Mucosa of descending colon (tissue), 3 donors: ENCODE measurements around the gene FAT4. TPM values are rescaled to one million over a fixed set of nuclear protein-coding genes. Genes with fewer than 3 reads are reported as not detected.

Experiments used
- ATAC-seq: fragments of 200-7000 bp; cut with Tn5 transposase; one replicate; pipeline ENCODE4 v1.9.1; 2020; ENCODE audit warnings: mild to moderate bottlenecking, moderate library complexity
- DNase-seq, 3 donors: peaks; one replicate each; pipeline ENCODE4 v3.0.0-alpha.2; 2020
- H3K36me3 ChIP-seq: fragments of 200-600 bp; one replicate; pipeline ENCODE4 v1.8.0; 2021; ENCODE audit warnings: low read depth, mild to moderate bottlenecking
- H3K4me1 ChIP-seq: fragments of 200-600 bp; one replicate; pipeline ENCODE4 v1.8.0; 2021; ENCODE audit warnings: low read depth, mild to moderate bottlenecking
- H3K4me3 ChIP-seq: fragments of 200-600 bp; one replicate; pipeline ENCODE4 v1.8.0; 2021; ENCODE audit warnings: mild to moderate bottlenecking
- H3K9me3 ChIP-seq: fragments of 200-600 bp; one replicate; pipeline ENCODE4 v1.8.0; 2021; ENCODE audit warnings: mild to moderate bottlenecking
- intact Hi-C, 2 donors: fragments of 100-400 bp; cut with DNase I in 1 of 2; cut with micrococcal nuclease in 1 of 2; formaldehyde crosslinking; loops; one replicate each; pipeline versions ENCODE4 v1.11.0 to v1.11.1; 2022; cut with DNase I, micrococcal nuclease
- total RNA-seq, 3 donors: library from RNA; stranded (reverse); fragmentation: NEBNext Ultra II Directional in 2 of 3; extraction: Animal tissue kit (Norgen Biotek cat#: 25700) in 2 of 3; gene quantifications; one replicate each; pipeline versions ENCODE4 v1.2.1 to v1.2.4, GENCODE V29; 2021 to 2023
- TF ChIP-seq, protein P1 (sequence below): fragments of 200-600 bp; IDR thresholded peaks from one replicate; pipeline ENCODE4 v1.8.0; 2022; ENCODE audit warnings: antibody characterized with exemption, mild to moderate bottlenecking
- donor health status: DM: no; HTN: no; CAD: no; lungs with moderate emphysema.
- donor health status: DM: no; HTN: no; CAD: no.
- donor health status: DM: no; HTN: yes; CAD: no.

Gene FAT4
- total RNA-seq, 3 donors from 2014 or later, result 2.5 to 28.4 (median 4.3) TPM

DNA sequence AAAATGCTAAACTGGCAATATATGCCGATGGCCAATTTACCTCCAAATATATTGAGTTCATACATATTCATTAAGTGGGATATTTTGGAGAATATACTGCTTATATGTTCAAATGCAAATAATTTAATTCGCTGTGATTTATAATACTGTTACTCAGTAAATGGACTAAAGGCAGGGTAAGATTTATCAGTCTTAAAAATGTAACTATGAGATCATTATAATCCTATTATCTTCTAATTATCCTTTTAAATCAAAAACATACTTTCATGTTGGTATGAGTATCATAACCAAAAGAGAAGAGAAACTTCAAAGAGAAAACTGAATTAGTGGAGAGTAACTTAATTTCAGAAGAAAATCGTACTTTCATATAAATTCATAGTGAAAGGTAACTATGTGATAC is 44.6 kb downstream of the FAT4 start:
- no peaks in the 10 kb centered on the region for H3K36me3 ChIP-seq
- H3K4me1 ChIP-seq, result no peaks in the 10 kb centered on the region
- H3K9me3 ChIP-seq, result no peaks in the 10 kb centered on the region
- ATAC-seq, result no peak
- DNase-seq, result no peak
- TF ChIP-seq, protein P1, sequence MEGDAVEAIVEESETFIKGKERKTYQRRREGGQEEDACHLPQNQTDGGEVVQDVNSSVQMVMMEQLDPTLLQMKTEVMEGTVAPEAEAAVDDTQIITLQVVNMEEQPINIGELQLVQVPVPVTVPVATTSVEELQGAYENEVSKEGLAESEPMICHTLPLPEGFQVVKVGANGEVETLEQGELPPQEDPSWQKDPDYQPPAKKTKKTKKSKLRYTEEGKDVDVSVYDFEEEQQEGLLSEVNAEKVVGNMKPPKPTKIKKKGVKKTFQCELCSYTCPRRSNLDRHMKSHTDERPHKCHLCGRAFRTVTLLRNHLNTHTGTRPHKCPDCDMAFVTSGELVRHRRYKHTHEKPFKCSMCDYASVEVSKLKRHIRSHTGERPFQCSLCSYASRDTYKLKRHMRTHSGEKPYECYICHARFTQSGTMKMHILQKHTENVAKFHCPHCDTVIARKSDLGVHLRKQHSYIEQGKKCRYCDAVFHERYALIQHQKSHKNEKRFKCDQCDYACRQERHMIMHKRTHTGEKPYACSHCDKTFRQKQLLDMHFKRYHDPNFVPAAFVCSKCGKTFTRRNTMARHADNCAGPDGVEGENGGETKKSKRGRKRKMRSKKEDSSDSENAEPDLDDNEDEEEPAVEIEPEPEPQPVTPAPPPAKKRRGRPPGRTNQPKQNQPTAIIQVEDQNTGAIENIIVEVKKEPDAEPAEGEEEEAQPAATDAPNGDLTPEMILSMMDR, result no peak
- intact Hi-C loops, result no loop called here
- H3K4me3 ChIP-seq, result no peak overlapping the region

DNA sequence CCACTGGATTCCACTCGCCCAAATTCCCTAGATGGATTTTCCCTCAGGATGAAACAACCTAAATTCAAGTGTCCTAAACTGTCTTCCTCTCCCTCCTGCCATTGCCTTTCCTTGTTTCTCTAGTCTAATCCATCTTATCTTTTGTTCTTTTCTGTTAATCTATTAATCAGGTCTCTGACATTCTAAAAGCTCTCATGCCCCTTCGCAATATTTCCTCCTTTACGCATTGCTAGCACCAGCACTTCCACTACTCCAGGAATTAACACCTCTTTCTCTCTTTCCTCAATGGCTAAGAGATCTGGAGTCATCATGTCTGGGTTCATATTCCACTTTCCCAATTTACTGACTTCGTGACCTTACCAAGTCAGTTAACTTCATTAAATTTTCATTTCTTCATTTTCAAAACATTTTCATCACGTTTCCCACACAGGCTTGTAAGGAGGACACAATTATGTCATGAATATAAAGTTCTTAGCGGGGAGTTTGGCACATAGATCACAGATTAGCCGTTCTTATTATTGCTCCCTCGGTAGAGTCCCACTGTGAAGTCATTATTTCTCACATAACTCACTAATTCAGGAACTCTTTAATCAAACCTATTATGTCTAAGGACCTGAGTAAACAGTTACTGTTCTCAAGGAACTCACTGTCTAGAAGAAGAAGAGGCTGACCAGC is 45.3 kb downstream of the FAT4 start:
- H3K36me3 ChIP-seq, result no peaks in the 10 kb centered on the region
- H3K4me3 ChIP-seq, result no peak overlapping the region
- H3K9me3 ChIP-seq, result no peaks in the 10 kb centered on the region
- no peak for DNase-seq
- intact Hi-C loops, result no loop called here
- H3K4me1 ChIP-seq, result no peaks in the 10 kb centered on the region
- ATAC-seq, result no peak
- TF ChIP-seq, protein P1, result no peak

DNA sequence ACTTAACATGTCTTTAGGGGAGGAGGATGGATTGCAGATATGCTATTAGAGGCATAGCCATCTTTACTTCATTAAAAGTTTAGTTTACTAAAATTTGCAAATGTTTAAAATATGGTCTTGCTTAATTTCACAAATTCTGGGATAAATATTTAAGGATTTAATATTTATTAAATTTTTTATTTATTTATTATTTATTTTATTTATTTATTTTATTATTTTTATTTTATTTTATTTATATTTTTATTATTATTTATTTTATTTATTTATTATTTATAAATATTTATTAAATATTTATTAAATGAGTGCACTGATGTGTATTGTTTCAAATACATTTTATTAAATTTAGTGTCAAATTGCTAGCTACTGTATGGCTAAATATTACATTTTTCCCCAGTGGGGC is 46.0 kb downstream of the FAT4 start:
- no peaks in the 10 kb centered on the region for H3K9me3 ChIP-seq
- TF ChIP-seq, protein P1, result no peak
- intact Hi-C loops, result no loop called here
- ATAC-seq (no peak), DNase-seq (no peak)
- H3K4me1 ChIP-seq, result no peaks in the 10 kb centered on the region
- H3K36me3 ChIP-seq, result no peaks in the 10 kb centered on the region
- H3K4me3 ChIP-seq, result no peak overlapping the region
